NCI-H345 treated with DMSO at 0.1 percent for 48 hours (cell line): Measurements from ENCODE around the gene NEU1.
"Not testable (repeated sequence)": the region's sequence is repeated elsewhere in the genome, so short reads cannot be mapped to it uniquely, and the experiment has no call there.

Experiments
- DNase-seq: peaks from one replicate; lab custom pipeline; 2025; ENCODE audit not compliant: unreplicated experiment; lab: John Stamatoyannopoulos, UW

The NEU1 gene

DNA sequence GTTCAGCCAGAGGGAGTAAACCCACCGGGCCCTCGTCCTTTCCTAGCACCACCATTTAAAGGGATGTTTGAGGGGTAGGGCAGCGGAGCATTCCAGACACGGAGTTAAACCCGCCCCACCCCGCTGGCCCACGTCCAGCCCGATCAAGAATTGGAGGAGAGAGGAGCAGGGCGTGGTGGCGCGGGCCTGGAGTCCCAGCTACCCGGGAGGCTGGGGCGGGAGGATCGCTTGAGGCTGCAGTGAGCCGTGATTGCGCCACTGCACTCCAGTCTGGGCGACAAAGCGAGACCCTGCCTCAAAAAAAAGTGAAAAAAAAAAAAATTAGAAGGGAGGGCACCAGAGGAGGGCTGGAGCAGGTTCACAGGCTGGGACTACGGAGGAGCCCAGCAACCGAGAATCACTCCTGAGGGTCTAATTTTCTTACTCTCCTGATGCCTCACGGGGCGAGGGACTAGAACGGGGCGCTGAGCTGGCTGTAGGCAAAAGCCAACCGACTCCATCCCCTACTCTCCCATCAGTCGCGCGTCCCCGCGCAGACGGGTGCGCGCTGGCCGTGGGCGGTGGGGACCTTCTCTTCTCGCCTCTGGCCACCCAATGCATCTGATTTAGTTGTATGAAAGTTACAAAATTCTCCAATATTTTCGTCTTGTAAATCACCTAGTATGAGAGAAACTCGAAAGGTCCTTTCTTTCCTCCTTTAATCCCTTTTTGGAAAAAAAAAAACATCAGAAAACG, 41.2 kb downstream of the NEU1 start:
- no peak for DNase-seq

DNA sequence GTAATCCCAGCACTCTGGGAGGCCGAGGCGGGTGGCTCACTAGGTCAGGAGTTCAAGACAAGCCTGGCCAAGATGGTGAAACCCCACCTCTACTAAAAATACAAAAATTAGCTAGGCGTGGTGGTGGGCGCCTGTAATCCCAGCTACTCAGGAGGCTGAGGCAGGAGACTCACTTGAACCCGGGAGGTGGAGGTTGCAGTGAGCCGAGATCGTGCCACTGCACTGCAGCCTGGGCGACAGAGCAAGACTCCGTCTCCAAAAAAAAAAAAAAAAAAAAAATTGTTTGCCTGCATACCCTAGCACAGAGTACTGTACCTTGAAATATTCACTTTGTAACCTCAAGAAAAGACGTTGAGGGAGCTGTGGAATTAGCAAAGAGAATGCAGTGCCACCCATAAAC, 42.2 kb downstream of the NEU1 start:
- DNase-seq, result not testable (repeated sequence)

DNA sequence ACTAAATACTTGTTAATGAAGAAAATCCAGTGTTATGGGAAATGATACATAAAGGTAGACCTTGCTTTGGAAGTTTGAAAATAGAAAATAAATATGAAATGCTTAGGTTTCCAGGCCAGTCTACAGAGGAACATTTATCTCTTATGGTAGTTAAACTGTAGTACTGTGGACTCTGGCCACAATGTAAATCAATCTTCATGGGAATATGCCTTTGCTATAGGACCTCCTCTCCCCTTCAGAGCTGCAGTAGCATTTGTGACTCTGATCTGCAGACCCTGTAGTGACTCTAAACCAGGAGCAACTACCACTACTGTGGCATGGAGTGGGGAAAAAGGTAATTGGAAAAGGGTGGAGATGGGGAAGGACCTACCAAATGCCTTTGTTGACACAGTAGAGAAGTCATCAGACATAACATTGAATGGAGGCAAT, 42.7 kb downstream of the NEU1 start:
- no peak for DNase-seq

DNA sequence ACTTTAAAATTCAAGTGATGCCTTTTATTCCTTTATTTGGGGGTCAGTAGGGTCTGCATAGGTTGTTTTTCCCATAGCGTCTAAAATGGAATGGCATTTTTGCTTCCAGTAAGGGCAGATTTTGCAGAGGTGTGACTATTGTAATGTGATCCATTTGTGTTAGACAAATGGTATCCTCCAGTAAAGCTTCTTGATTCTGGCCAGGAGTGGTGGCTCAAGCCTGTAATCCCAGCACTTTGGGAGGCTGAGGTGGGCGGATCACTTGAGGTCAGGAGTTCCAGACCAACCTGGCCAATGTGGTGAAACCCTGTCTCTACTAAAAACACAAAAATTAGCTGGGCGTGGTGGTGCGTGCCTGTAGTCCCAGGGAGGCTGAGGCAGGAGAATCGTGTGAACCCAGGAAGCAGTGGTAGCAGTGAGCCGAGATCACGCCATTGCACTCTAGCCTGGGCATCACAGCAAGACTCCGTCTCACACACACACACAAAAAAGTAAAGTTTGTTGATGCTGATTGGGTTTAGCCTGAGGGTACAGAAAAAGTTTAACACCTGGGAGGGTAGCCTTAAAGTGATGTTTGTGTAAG, 44.6 kb downstream of the NEU1 start:
- DNase-seq, result not testable (repeated sequence)

DNA sequence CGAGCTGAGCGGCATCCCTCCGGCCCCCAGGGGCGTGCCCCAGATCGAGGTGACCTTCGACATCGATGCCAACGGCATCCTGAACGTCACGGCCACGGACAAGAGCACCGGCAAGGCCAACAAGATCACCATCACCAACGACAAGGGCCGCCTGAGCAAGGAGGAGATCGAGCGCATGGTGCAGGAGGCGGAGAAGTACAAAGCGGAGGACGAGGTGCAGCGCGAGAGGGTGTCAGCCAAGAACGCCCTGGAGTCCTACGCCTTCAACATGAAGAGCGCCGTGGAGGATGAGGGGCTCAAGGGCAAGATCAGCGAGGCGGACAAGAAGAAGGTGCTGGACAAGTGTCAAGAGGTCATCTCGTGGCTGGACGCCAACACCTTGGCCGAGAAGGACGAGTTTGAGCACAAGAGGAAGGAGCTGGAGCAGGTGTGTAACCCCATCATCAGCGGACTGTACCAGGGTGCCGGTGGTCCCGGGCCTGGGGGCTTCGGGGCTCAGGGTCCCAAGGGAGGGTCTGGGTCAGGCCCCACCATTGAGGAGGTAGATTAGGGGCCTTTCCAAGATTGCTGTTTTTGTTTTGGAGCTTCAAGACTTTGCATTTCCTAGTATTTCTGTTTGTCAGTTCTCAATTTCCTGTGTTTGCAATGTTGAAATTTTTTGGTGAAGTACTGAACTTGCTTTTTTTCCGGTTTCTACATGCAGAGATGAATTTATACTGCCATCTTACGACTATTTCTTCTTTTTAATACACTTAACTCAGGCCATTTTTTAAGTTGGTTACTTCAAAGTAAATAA, 45.3 kb downstream of the NEU1 start:
- DNase-seq, result not testable (repeated sequence)

DNA sequence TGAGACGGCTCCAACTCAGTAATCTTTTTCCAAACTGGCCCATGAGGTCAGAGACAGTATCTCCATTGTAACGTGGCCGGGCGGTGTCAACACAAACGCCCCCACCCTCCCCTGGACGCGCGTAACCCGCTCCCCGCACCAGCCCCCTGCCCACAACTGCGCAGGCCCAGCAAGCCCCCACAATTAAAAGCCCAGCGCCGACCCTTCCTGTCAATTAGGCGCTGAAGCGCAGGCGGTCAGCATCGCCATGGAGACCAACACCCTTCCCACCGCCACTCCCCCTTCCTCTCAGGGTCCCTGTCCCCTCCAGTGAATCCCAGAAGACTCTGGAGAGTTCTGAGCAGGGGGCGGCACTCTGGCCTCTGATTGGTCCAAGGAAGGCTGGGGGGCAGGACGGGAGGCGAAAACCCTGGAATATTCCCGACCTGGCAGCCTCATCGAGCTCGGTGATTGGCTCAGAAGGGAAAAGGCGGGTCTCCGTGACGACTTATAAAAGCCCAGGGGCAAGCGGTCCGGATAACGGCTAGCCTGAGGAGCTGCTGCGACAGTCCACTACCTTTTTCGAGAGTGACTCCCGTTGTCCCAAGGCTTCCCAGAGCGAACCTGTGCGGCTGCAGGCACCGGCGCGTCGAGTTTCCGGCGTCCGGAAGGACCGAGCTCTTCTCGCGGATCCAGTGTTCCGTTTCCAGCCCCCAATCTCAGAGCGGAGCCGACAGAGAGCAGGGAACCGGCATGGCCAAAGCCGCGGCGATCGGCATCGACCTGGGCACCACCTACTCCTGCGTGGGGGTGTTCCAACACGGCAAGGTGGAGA, 47.4 kb downstream of the NEU1 start, which contains the start of the genes HSPA1A and HSPA1L:
TSS of gene HSPA1A (plus strand) at position 519 of the 814 bp plus-strand sequence. CDS start at position 733, 214 bp downstream.
TSS of gene HSPA1L (minus strand) at position 259 of the 814 bp plus-strand sequence. CDS start 3,311 bp downstream, outside the sequence.
- peak; percentile 95 for DNase-seq

DNA sequence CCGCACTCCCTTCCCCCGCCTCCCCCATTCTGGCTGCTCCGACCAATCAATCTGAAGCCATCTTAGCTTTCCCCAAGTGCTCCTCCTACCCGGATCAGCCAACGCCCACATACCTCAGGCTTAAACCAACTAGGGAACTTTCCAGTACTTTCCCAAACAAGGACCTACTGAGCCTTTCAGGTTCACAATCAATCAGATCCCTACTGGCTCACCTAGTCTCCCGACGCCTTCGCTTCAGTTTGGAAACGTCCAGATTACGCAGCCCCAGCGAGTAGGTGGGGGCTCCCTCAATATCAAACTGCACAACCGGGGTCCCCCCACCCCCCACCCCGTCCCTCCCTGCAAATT, 48.0 kb downstream of the NEU1 start:
- DNase-seq, result peak; percentile 83

DNA sequence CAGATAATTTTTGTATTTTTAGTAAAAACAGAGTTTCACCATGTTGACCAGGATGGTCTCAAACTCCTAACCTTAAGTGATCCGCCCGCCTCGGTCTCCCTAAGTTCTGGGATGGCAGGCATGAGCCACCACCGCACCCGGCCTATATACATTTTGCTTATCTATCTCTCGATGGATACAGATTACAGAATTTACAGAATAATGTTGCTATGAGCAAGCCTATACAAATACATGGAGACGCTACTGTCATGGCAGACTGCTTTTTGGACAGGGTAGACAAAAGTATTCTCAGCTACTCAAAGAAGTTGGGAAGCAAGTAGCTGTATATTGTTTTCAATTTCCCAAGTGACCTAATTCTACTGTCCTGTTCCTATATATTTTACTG, 49.2 kb downstream of the NEU1 start:
- DNase-seq, result no peak

DNA sequence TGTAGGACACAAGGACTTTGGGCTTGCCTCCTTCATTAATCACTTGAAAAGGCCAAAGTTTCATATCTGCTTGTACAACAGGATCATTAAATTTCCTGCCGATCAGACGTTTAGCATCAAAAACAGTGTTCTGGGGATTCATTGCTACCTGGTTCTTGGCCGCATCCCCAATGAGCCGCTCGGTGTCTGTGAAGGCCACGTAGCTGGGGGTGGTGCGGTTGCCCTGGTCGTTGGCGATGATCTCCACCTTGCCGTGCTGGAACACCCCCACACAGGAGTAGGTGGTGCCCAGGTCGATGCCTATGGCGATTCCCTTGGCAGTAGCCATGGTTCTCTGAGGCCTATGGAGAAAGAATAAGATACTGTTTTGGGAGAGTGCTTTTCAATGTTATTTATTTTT, 51.0 kb downstream of the NEU1 start:
- no peak for DNase-seq

DNA sequence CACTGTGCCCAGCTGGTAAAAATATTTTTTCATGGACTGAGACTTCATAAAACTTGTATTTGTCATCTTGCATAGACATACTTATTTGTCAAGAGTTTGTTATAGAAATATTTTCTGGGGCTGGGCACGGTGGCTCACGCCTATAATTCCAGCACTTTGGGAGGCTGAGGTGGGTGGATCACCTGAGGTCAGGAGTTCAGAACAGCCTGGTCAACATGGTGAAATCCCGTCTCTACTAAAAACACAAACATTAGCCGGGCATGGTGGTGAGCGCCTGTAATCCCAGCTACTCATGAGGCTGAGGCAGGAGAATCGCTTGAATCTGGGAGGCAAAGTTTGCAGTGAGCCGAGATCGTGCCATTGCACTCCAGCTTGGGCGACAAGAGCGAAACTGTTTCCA, 54.0 kb downstream of the NEU1 start:
- DNase-seq, result not testable (repeated sequence)
